SK-N-MC (cell line): ENCODE results near the gene PRDM16.

Experiments used
- DNase-seq: peaks from one replicate; pipeline ENCODE4 v3.0.0-alpha.2; 2011; ENCODE audit warnings: low read depth, low spot score
- H3K27ac ChIP-seq: fragments of 200-600 bp; sonication (generic); 2 replicates; pipeline ENCODE4 v1.5.1; 2016; ENCODE audit warnings: mixed run types
- H3K36me3 ChIP-seq: fragments of 200-600 bp; sonication (generic); 2 replicates; pipeline ENCODE4 v1.6.1; 2017; ENCODE audit warnings: antibody characterized with exemption, low read length, mixed read lengths; ENCODE audit not compliant: insufficient read depth
- H3K4me3 ChIP-seq: fragments of 200-600 bp; sonication (generic); 2 replicates; pipeline ENCODE4 v1.5.1; 2016
- H3K9ac ChIP-seq: fragments of 200-600 bp; sonication (generic); 2 replicates; pipeline ENCODE4 v1.8.0; 2017; ENCODE audit warnings: mixed run types, mixed read lengths; ENCODE audit not compliant: insufficient read length
- H3K9me3 ChIP-seq: fragments of 200-600 bp; sonication (generic); 2 replicates; pipeline ENCODE4 v1.6.1; 2017; ENCODE audit warnings: low read depth, mild to moderate bottlenecking, antibody characterized with exemption, low read length, moderate library complexity, mixed read lengths
- EZH2 ChIP-seq: fragments of 200-600 bp; sonication (generic); IDR thresholded peaks from one replicate; pipeline ENCODE4 v1.6.1; 2017; ENCODE audit warnings: antibody characterized with exemption
- FOXP2 ChIP-seq: optimal IDR thresholded peaks from 2 replicates; pipeline ENCODE3; 2011; ENCODE audit warnings: mild to moderate bottlenecking, moderate library complexity; ENCODE audit not compliant: insufficient read depth; ENCODE audit errors: extremely low read length, control extremely low read depth
- POLR2AphosphoS5 ChIP-seq: IDR thresholded peaks from 2 replicates; pipeline ENCODE4 v1.6.1; 2012; ENCODE audit warnings: mild to moderate bottlenecking, low read depth, low read length, borderline replicate concordance

The PRDM16 gene

GRCh38 chr1:3429766-3430165 lies 360.8 kb downstream of the PRDM16 start:
- H3K9me3 ChIP-seq: no peaks in the 10 kb centered on the region

GRCh38 chr1:3430406-3430805 lies 361.4 kb downstream of the PRDM16 start:
- no peak overlapping the region for H3K27ac ChIP-seq
- H3K36me3 ChIP-seq: no peaks in the 10 kb centered on the region
- TF ChIP-seq FOXP2: no peak
- TF ChIP-seq EZH2: no peak
- TF ChIP-seq POLR2AphosphoS5: no peak
- no peaks in the 10 kb centered on the region for H3K9me3 ChIP-seq
- no peak overlapping the region for H3K9ac ChIP-seq
- no peak for DNase-seq
- no peak overlapping the region for H3K4me3 ChIP-seq

More at GRCh38 chr1:3429766-3430165, 360.8 kb downstream of the PRDM16 start:
- no peak overlapping the region for H3K9ac ChIP-seq
- H3K27ac ChIP-seq: no peak overlapping the region
- no peak overlapping the region for H3K4me3 ChIP-seq
- H3K36me3 ChIP-seq: no peaks in the 10 kb centered on the region
- TF ChIP-seq EZH2 (no peak), FOXP2 (no peak), POLR2AphosphoS5 (no peak)
- DNase-seq: no peak

- no peak overlapping the region for H3K27ac ChIP-seq
- TF ChIP-seq FOXP2 (no peak), POLR2AphosphoS5 (no peak), EZH2 (no peak)
- no peaks in the 10 kb centered on the region for H3K9me3 ChIP-seq
- H3K4me3 ChIP-seq: no peak overlapping the region
- H3K36me3 ChIP-seq: no peaks in the 10 kb centered on the region
- DNase-seq: no peak
- no peak overlapping the region for H3K9ac ChIP-seq
Observed at GRCh38 chr1:3430820-3431219, 361.8 kb downstream of the PRDM16 start.

GRCh38 chr1:3431266-3431665 lies 362.3 kb downstream of the PRDM16 start:
- no peak overlapping the region for H3K27ac ChIP-seq
- no peak for TF ChIP-seq EZH2
- no peak for TF ChIP-seq POLR2AphosphoS5
- TF ChIP-seq FOXP2: no peak
- no peak overlapping the region for H3K9ac ChIP-seq
- no peak for DNase-seq
- H3K36me3 ChIP-seq: no peaks in the 10 kb centered on the region
- H3K9me3 ChIP-seq: no peaks in the 10 kb centered on the region
- H3K4me3 ChIP-seq: no peak overlapping the region

- Histone ChIP-seq H3K9ac (no peak overlapping the region), H3K27ac (no peak overlapping the region), H3K4me3 (no peak overlapping the region), H3K9me3 (no peaks in the 10 kb centered on the region), H3K36me3 (no peaks in the 10 kb centered on the region)
- no peak for TF ChIP-seq POLR2AphosphoS5
- TF ChIP-seq EZH2: no peak
- no peak for TF ChIP-seq FOXP2
- no peak for DNase-seq
Observed at GRCh38 chr1:3431686-3432085, 362.7 kb downstream of the PRDM16 start.

- no peak for TF ChIP-seq EZH2
- TF ChIP-seq POLR2AphosphoS5: no peak
- no peak for TF ChIP-seq FOXP2
- Histone ChIP-seq H3K36me3 (no peaks in the 10 kb centered on the region), H3K27ac (no peak overlapping the region), H3K9me3 (no peaks in the 10 kb centered on the region), H3K9ac (no peak overlapping the region), H3K4me3 (no peak overlapping the region)
- DNase-seq: no peak
Observed at GRCh38 chr1:3432306-3432705, 363.3 kb downstream of the PRDM16 start.

GRCh38 chr1:3433076-3433475 lies 364.1 kb downstream of the PRDM16 start:
- DNase-seq: no peak
- no peak overlapping the region for H3K9ac ChIP-seq
- no peak for TF ChIP-seq EZH2
- no peak for TF ChIP-seq POLR2AphosphoS5
- TF ChIP-seq FOXP2: no peak
- H3K27ac ChIP-seq: no peak overlapping the region
- no peaks in the 10 kb centered on the region for H3K9me3 ChIP-seq
- H3K36me3 ChIP-seq: no peaks in the 10 kb centered on the region
- no peak overlapping the region for H3K4me3 ChIP-seq

GRCh38 chr1:3433596-3434320 lies 364.8 kb downstream of the PRDM16 start:
- no peak for TF ChIP-seq FOXP2
- TF ChIP-seq POLR2AphosphoS5: no peak
- peak; percentile 47 for TF ChIP-seq EZH2
- no peak for DNase-seq
- Histone ChIP-seq H3K27ac (no peak overlapping the region), H3K4me3 (no peak overlapping the region), H3K9ac (no peak overlapping the region), H3K36me3 (no peaks in the 10 kb centered on the region), H3K9me3 (no peaks in the 10 kb centered on the region)
